Vagina (tissue), 2 donors: ENCODE data around the gene MAD1L1.

Source experiments
- POLR2A ChIP-seq, 2 donors: fragments of 450-650 bp; IDR thresholded peaks; one replicate each; pipeline ENCODE4 v1.6.1; 2017; ENCODE audit warnings: antibody characterized with exemption in 2 of 2, mild to moderate bottlenecking in 2 of 2, moderate library complexity in 2 of 2
- POLR2AphosphoS5 ChIP-seq, 2 donors: sonication (generic); formaldehyde crosslinking; IDR thresholded peaks; one replicate each; pipeline ENCODE4 v1.9.0; 2017; ENCODE audit warnings: antibody characterized with exemption in 2 of 2, mild to moderate bottlenecking in 2 of 2, low read depth in 1 of 2; ENCODE audit not compliant: insufficient read depth in 1 of 2
- TF ChIP-seq, protein P1 (sequence below), 3 experiments: fragments of 450-650 bp in 2 of 3; fragments of 200-600 bp in 1 of 3; sonication (generic) in 1 of 3; IDR thresholded peaks; one replicate each; pipeline ENCODE4 v1.5.1; 2017 to 2019; ENCODE audit warnings: antibody characterized with exemption in 3 of 3, mild to moderate bottlenecking in 2 of 3, moderate library complexity in 2 of 3

DNA sequence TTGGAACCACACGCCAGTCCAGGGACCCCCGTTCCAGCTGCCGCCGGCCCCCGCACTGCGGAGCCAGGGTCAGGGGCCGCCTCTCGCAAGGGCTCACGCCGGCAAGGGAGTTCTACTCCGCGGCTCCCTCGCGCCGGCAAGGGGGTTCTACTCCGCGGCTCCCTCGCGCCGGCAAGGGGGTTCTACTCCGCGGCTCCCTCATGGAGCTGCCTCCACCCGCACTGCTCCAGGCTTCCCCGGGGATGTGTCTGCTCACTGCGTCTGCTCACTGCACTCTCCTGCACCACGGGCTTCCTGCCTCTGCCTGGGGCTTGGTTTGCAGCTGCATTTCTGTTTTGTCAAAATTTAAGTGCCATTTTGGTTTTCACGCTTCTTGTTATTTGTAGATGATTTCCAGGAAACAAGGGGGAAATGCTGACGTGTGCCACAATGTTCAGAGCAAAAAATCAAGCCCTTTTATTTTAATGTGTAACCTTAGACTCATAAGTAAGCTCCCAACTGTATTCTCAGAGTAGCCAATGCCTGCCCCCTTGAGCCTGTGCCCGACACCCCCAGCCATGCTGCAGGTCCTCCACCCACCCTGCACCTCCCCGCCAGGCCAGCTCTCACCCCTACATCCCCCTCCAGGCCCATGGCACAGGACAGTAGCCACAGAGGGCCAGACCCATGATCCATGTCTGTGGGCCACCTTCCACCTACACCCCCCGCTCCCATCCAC is 246.2 kb downstream of the MAD1L1 start:
- TF ChIP-seq, protein P1, sequence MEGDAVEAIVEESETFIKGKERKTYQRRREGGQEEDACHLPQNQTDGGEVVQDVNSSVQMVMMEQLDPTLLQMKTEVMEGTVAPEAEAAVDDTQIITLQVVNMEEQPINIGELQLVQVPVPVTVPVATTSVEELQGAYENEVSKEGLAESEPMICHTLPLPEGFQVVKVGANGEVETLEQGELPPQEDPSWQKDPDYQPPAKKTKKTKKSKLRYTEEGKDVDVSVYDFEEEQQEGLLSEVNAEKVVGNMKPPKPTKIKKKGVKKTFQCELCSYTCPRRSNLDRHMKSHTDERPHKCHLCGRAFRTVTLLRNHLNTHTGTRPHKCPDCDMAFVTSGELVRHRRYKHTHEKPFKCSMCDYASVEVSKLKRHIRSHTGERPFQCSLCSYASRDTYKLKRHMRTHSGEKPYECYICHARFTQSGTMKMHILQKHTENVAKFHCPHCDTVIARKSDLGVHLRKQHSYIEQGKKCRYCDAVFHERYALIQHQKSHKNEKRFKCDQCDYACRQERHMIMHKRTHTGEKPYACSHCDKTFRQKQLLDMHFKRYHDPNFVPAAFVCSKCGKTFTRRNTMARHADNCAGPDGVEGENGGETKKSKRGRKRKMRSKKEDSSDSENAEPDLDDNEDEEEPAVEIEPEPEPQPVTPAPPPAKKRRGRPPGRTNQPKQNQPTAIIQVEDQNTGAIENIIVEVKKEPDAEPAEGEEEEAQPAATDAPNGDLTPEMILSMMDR (IDR thresholded peaks at IDR 0.05), result no peak
- no peak for TF ChIP-seq POLR2A (IDR thresholded peaks at IDR 0.05)
- no peak for TF ChIP-seq POLR2AphosphoS5 (IDR thresholded peaks at IDR 0.05; ENCODE audit: insufficient read depth in 1 of 2, low read depth in 1 of 2)
